ENCODE data around the gene NOL12.

- TF ChIP-seq, protein P1, sequence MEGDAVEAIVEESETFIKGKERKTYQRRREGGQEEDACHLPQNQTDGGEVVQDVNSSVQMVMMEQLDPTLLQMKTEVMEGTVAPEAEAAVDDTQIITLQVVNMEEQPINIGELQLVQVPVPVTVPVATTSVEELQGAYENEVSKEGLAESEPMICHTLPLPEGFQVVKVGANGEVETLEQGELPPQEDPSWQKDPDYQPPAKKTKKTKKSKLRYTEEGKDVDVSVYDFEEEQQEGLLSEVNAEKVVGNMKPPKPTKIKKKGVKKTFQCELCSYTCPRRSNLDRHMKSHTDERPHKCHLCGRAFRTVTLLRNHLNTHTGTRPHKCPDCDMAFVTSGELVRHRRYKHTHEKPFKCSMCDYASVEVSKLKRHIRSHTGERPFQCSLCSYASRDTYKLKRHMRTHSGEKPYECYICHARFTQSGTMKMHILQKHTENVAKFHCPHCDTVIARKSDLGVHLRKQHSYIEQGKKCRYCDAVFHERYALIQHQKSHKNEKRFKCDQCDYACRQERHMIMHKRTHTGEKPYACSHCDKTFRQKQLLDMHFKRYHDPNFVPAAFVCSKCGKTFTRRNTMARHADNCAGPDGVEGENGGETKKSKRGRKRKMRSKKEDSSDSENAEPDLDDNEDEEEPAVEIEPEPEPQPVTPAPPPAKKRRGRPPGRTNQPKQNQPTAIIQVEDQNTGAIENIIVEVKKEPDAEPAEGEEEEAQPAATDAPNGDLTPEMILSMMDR (IDR thresholded peaks at IDR 0.05; ENCODE audit: low read length): no peak
- TF ChIP-seq EZH2 (optimal IDR thresholded peaks at IDR 0.05; ENCODE audit: low read depth, low read length): no peak
These were observed 10.9 kb upstream of the NOL12 start, which contains the start of gene LGALS1 for GRCh38 chr22:37674951-37675929.

Data from MM.1S (cell line).